Upper lobe of left lung (tissue), 6 donors: ENCODE measurements around the gene KDM2B. TPM values are rescaled to one million over a fixed set of nuclear protein-coding genes. Genes with fewer than 3 reads are reported as not detected.

ENCODE experiments used
- ATAC-seq, 2 donors: fragments of 200-7000 bp; cut with Tn5 transposase; one replicate each; pipeline ENCODE4 v1.9.1; 2022; ENCODE audit warnings: mild to moderate bottlenecking in 2 of 2, moderate library complexity in 2 of 2; ENCODE audit not compliant: low FRiP score in 2 of 2
- DNase-seq, 2 donors: peaks; one replicate each; pipeline ENCODE4 v3.0.0-alpha.2; 2019 to 2020
- H3K27ac ChIP-seq, 4 donors: fragments of 200-600 bp; sonication (generic); one replicate each; pipeline ENCODE4 v1.5.1; 2016 to 2019
- H3K27me3 ChIP-seq, 4 donors: fragments of 200-600 bp; sonication (generic); one replicate each; pipeline ENCODE4 v1.5.1; 2017 to 2019
- H3K36me3 ChIP-seq, 4 donors: fragments of 200-600 bp; sonication (generic); one replicate each; pipeline ENCODE4 v1.5.1; 2016 to 2019
- H3K4me1 ChIP-seq, 4 donors: fragments of 200-600 bp; sonication (generic); one replicate each; pipeline ENCODE4 v1.5.1; 2018 to 2019
- H3K4me3 ChIP-seq, 4 donors: fragments of 200-600 bp; sonication (generic); one replicate each; pipeline ENCODE4 v1.5.1; 2017 to 2019; ENCODE audit warnings: mild to moderate bottlenecking in 2 of 4, moderate library complexity in 1 of 4
- H3K9me3 ChIP-seq, 4 donors: fragments of 200-600 bp; sonication (generic); one replicate each; pipeline ENCODE4 v1.5.1; 2018 to 2019
- EP300 ChIP-seq, 4 donors: sonication (generic); formaldehyde crosslinking; IDR thresholded peaks; one replicate each; pipeline ENCODE4 v1.5.1; 2017; ENCODE audit warnings: antibody characterized with exemption in 4 of 4, control low read depth in 2 of 4
- POLR2A ChIP-seq, 4 donors: fragments of 450-650 bp; IDR thresholded peaks; one replicate each; pipeline ENCODE4 v1.5.1; 2016 to 2017; ENCODE audit warnings: antibody characterized with exemption in 4 of 4, mild to moderate bottlenecking in 2 of 4
- POLR2AphosphoS5 ChIP-seq, 2 donors: sonication (generic); formaldehyde crosslinking; IDR thresholded peaks; one replicate each; pipeline ENCODE4 v1.5.1; 2017; ENCODE audit warnings: antibody characterized with exemption in 2 of 2
- WGBS, 2 donors: methylation state at CpG; one replicate each; pipeline ENCODE4 v1.1.5; 2017 to 2018; 5-methylcytosine and 5-hydroxymethylcytosine counted together
- total RNA-seq, 6 donors: library from RNA; depleted of rRNA in 4 of 6; stranded (reverse); fragments of >200 nt in 4 of 6; gene quantifications; one replicate each; pipeline versions ENCODE4 v1.1.0 to v1.2.1, GENCODE V29; 2016 to 2021
- TF ChIP-seq, protein P1 (sequence below), 6 experiments: fragments of 450-650 bp in 4 of 6; fragments of 200-600 bp in 2 of 6; sonication (generic) in 2 of 6; IDR thresholded peaks; one replicate each; pipeline ENCODE4 v1.5.1; 2016 to 2019; ENCODE audit warnings: antibody characterized with exemption in 6 of 6
- donor health status: DM: no; HTN: no; CAD: no; lungs with moderate emphysema.
- donor health status: DM: no; HTN: yes; CAD: no; lungs with severe emphysema.

The KDM2B gene
- total RNA-seq, 6 donors from 2014 or later: 29.5 to 81.7 (median 34.2) TPM

DNA sequence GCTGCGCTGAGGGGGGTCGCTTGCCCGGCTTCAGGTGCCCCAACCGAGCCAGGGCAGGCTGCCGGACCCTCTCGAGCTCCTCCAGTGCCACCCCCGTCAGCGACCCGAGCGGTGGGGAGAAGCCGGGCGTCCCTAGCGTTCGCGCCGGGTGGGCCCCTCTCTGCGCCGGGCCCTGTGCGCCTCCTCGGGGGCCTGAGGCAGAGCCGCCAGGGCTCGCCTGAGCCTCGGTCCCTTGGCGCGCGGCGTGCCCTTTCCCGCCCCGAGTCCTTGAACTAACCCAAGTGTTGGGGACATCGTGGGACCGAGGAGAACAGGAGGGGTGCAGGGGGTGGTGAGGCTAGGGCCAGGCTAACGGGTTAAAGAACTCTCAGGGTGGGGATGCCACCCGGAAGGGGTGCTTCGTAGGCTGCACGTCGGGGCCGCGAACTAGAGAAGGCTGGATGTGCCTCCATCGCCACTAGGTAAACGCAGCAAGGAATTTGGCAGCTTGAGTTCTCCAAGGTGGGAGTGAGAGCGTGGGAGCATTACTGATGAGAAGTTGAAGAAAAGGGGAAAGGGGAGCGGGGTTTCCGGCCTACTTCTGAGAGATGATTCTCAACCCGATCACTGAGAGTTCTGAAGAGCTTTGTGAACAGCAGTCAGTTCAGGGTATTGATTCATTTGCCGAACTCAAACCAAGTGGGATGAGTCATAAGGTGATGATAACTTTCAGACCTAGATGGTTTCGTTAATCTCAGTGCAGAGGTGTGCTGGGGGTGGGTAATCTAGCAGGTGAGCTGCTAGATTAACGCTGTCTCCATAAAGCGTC is 180.3 kb downstream of the KDM2B start:
- 2 to 3% methylated on average over 26 to 44 of the region's 48 CpGs for WGBS, 2 donors
- Histone ChIP-seq H3K27me3 (no peaks in the 10 kb centered on the region), H3K4me1 (peaks cover 15 to 22% (median 20%) of the 10 kb centered on the region in 4 donors), H3K4me3 (peak overlapping the region; percentile 56 to 90 (median 70)), H3K9me3 (no peaks in the 10 kb centered on the region), H3K36me3 (peaks cover 0 to 15% (median 7%) of the 10 kb centered on the region in 4 donors), H3K27ac (peak overlapping the region; percentile 79 to 95 (median 90))
- TF ChIP-seq POLR2AphosphoS5 (IDR thresholded peaks at IDR 0.05) (no peak), EP300 (IDR thresholded peaks at IDR 0.05) (no peak)
- TF ChIP-seq, protein P1, sequence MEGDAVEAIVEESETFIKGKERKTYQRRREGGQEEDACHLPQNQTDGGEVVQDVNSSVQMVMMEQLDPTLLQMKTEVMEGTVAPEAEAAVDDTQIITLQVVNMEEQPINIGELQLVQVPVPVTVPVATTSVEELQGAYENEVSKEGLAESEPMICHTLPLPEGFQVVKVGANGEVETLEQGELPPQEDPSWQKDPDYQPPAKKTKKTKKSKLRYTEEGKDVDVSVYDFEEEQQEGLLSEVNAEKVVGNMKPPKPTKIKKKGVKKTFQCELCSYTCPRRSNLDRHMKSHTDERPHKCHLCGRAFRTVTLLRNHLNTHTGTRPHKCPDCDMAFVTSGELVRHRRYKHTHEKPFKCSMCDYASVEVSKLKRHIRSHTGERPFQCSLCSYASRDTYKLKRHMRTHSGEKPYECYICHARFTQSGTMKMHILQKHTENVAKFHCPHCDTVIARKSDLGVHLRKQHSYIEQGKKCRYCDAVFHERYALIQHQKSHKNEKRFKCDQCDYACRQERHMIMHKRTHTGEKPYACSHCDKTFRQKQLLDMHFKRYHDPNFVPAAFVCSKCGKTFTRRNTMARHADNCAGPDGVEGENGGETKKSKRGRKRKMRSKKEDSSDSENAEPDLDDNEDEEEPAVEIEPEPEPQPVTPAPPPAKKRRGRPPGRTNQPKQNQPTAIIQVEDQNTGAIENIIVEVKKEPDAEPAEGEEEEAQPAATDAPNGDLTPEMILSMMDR (IDR thresholded peaks at IDR 0.05): peak in 1 of 6 experiments; percentile 10
- DNase-seq: peak; percentile 41 to 91
- ATAC-seq: peak; percentile 76 to 77

DNA sequence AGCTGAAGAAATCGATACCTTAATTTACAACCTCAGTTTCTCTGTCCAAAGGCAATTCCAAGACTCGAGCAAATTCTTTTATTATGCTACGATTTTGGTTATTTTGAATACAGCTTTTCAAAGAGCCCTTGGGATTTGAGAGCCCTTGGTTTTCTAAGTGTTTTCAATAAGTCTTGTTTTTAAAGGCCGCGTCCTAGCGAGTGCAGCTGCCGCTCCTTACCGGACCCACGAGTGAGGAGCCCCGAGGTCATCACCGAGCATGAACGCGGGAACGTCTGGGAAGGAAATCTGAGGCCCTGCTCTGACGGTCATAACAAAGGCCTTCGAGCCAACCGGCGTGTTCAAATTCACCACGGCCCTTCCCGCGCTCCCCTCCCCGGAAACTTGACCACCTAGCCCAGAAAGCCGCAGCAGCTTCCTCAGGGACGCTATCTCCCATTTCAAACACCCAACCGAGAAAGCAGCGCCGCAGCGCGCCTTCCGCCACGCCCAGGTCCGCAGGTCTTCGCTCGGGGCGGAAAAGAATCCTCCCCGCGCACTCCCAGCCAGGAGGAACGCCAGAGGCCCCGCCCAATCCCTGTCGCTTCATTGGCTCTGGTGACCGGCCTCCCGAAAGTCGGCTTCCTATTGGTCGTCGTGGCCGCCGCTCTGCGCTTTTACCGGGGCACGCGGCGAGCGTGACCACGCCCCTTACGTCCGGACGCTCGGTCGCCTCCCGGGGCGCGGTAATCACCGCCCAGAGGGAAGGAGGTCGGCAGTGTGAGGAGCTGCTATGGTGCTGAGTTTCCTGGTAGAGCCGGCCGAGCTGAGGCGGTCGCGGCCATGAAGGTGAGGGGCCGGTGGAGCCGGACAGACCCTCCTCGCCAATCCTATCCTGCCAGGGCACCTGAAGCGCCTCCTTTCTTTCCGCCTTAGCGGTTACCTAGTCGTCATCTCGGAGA is 181.2 kb downstream of the KDM2B start, which contains the start of gene RNF34:
Gene RNF34 (plus strand): TSS at position 728 of the 941 bp plus-strand sequence. CDS start 95 bp downstream, at position 823.
- peak within 1 kb of the TSS; percentile 56 to 90 (median 71) for H3K4me3 ChIP-seq
- peaks cover 15 to 22% (median 20%) of the 10 kb centered on the region in 4 donors for H3K4me1 ChIP-seq
- H3K27ac ChIP-seq: peak within 1 kb of the TSS; percentile 79 to 95 (median 90)
- H3K9me3 ChIP-seq: no peaks in the 10 kb centered on the region
- DNase-seq (peak; percentile 98), ATAC-seq (peak; percentile 99)
- H3K36me3 ChIP-seq: peaks cover 0 to 6% (median 2%) of the 10 kb centered on the region in 4 donors
- TF ChIP-seq POLR2AphosphoS5 (IDR thresholded peaks at IDR 0.05) (peak; percentile 94 to 99), POLR2A (IDR thresholded peaks at IDR 0.05) (peak in 3 of 4 donors; percentile 94 to 99 (median 99)), EP300 (IDR thresholded peaks at IDR 0.05) (peak in 1 of 4 donors; percentile 51)
- TF ChIP-seq, protein P1 (IDR thresholded peaks at IDR 0.05): peak in 1 of 6 experiments; percentile 14
- 0 to 1% methylated on average over 8 to 49 of the region's 77 CpGs for WGBS, 2 donors
- no peaks in the 10 kb centered on the region for H3K27me3 ChIP-seq

DNA sequence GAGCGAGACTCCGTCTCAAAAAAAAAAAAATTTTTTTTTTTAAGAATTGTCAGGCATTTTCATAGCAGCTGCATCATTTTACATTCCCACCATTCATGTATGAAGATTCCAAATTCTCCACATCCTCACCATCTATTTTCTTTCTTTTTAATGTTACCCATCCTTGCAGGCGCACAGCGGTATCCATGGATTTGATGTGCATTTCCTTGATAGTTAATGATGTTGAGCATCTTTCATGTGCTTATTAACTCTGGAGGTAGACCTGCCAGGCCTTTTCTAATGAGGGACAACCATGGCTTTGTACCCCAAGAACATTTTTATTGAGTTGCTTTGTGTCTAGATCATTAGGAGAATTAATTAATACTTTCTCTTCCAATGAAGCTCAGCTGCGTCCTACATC is 182.5 kb downstream of the KDM2B start:
- H3K36me3 ChIP-seq: peaks cover 0 to 3% (median 0%) of the 10 kb centered on the region in 4 donors
- WGBS, 2 donors: 96 to 97% methylated on average over 5 of the region's 5 CpGs
- ATAC-seq: no peak

DNA sequence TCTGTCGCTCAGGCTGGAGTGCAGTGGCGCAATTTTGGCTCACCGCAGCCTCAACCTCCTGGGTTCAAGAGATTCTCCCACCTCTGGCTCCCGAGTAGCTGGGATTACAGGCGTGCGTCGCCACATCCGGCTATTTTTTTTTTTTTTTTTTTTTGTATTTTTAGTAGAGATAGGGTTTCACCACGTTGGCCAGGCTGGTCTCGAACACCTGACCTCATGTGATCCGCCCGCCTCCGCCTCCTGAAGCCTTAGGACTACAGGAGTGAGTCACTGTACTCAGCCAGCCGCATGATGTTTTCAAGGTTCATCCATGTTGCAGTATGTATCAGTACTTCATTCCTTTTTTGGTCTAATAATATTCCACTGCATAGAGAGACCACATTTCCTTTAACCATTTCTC is 183.3 kb downstream of the KDM2B start:
- Histone ChIP-seq H3K27ac (no peak overlapping the region), H3K4me1 (peaks cover 15 to 20% (median 19%) of the 10 kb centered on the region in 4 donors), H3K9me3 (no peaks in the 10 kb centered on the region), H3K36me3 (no peaks in the 10 kb centered on the region), H3K4me3 (no peak overlapping the region), H3K27me3 (no peaks in the 10 kb centered on the region)
- DNase-seq: no peak
- TF ChIP-seq POLR2AphosphoS5 (IDR thresholded peaks at IDR 0.05) (no peak), EP300 (IDR thresholded peaks at IDR 0.05) (no peak), POLR2A (IDR thresholded peaks at IDR 0.05) (no peak)
- TF ChIP-seq, protein P1 (IDR thresholded peaks at IDR 0.05): no peak
- 93 to 97% methylated on average over 14 of the region's 14 CpGs for WGBS, 2 donors
- ATAC-seq: no peak

More for the DNA sequence above, 182.5 kb downstream of the KDM2B start:
- no peak overlapping the region for H3K27ac ChIP-seq
- H3K27me3 ChIP-seq: no peaks in the 10 kb centered on the region
- no peaks in the 10 kb centered on the region for H3K9me3 ChIP-seq
- no peak overlapping the region for H3K4me3 ChIP-seq
- TF ChIP-seq EP300 (IDR thresholded peaks at IDR 0.05) (no peak), POLR2AphosphoS5 (IDR thresholded peaks at IDR 0.05) (no peak), POLR2A (IDR thresholded peaks at IDR 0.05) (no peak)
- TF ChIP-seq, protein P1 (IDR thresholded peaks at IDR 0.05): no peak
- H3K4me1 ChIP-seq: peaks cover 15 to 22% (median 20%) of the 10 kb centered on the region in 4 donors
- DNase-seq: no peak
